HG03460 (cell line): ENCODE results near the gene LYRM2.
A peak's percentile ranks its signal among the peaks of the same experiment; 100 is the strongest.
"Not testable (repeated sequence)": the region's sequence is repeated elsewhere in the genome, so short reads cannot be mapped to it uniquely, and the experiment has no call there.

Source experiments
- ATAC-seq: cut with Tn5 transposase; IDR thresholded peaks from one replicate; pipeline ENCODE4 v1.9.1; 2021; ENCODE audit not compliant: unreplicated experiment

LYRM2 gene

DNA sequence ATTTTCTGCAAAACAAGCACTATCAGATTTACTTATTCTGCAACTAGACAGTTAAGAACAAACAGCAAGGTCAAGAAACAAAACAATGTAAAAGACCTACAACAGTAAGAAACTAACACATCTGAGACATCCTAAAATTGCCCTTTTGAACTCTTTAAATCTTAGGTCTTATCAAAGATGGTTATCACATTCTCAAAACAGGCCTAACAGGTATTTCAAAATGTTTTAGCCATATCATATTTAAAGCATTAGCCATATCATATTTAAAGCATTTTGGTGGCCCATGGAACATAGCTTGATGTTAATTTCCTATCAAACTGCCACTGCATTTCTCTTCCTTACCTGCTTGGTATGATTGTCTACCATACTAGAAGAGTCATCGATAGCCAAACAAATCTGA lies 11.1 kb upstream of the LYRM2 start:
- no peak for ATAC-seq

DNA sequence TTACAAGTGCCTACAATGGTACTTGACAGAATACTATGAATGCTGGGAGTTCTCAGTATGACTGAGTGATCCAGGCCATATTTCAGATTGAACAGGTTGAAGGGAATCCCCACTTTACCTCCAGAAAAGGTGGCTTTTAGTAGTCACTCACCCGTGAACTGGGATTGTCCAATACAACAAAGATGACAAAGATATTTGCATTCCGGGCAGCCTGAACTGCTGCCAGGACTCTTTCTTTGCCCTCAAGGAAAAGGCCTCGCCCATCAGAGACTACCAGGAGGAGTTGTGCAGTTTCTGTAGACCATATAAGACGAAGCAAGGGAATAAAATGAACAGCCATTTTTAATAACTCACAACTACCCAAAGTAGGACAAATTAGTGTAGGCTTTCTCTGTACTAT lies 6.3 kb upstream of the LYRM2 start:
- no peak for ATAC-seq

DNA sequence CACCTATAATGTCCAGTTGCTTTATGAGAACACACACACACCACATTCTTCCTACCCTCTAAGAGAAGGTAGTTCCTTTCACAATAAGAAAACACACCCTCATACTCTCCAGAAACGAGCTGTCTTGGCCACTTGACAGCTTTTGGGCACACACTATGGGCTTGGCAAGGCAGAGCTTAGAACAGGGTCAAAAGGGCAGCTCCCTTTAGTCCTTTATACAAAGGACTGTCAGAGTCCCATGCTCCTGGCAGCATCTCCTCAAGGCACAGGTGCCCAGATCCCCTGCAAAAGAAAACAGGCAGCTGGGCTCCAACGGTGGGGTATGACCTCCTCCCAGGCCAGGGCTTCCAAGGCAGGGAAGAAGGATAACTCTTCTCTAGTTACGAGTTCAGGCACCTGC lies 4.9 kb upstream of the LYRM2 start:
- ATAC-seq, result no peak

DNA sequence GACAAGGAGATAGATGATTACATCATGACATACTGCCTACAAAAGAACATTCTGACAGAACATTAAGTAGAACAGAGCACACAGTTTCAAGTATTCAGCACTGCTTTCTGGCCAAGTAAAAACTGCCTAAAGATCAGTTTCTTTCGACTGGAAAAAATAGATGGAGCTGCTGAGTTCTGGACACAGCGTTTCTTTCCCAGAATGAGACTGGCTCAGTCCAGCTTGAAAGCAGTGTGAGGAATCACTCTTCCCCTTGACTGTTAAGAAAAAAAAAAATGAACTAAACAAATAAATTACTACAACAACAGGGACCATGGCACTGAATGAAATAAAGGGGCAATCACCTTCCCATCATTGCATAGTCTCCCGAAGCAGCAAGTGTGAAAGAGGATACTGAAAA lies 4.4 kb upstream of the LYRM2 start:
- ATAC-seq, result no peak

DNA sequence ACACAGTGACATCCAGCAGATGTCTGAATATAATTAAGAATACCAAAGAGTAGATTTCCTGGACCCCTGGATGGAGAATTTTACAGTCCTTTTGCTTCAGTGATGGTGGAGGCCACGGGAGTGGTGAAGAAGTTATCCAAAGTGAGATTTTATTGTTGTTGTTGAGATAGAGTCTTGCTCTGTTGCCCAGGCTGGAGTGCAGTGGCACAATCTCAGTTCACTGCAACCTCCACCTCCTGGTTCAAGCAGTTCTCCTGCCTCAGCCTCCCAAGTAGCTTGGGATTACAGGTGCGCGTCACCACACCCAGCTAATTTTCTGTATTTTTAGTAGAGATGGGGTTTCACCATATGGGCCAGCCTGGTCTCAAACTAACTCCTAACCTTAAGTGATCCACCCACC lies 3.0 kb upstream of the LYRM2 start:
- not testable (repeated sequence) for ATAC-seq

DNA sequence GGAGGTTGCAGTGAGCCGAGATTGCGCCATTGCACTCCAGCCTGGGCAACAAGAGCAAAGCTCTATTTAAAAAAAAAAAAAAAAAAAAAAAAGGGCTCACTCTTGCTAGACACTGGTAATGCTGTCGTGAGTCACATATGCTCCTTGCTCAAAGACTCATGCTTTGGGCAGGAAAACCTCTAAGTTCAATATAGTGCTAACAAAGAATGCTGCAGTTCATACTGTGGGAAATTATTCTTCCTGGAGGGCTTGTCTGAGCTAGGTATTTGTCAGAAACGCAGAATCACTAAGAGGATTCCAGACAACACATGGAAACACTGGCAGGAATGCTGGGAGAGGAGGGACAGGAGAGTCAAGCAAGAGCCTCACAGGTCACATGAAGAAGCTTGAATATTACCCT lies 2.3 kb upstream of the LYRM2 start:
- ATAC-seq, result no peak

DNA sequence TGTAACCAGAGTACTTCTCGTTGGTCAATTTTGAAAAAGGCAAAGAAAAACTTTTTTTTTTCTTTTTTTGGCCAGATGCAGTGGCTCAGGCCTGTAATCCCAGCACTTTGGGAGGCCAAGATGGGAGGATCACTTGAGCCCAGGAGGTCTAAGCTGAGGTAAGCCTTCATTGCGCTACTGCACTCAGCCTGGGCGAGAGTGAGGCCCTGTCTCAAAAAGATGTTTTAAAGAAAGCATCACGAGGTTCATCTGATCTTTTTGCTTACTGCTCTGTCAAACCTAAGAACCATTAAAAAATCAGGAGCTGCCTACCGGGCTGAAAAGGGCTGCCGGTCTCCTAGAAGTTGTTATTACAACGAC lies 607 bp downstream of the LYRM2 start:
- ATAC-seq, result peak; percentile 11

DNA sequence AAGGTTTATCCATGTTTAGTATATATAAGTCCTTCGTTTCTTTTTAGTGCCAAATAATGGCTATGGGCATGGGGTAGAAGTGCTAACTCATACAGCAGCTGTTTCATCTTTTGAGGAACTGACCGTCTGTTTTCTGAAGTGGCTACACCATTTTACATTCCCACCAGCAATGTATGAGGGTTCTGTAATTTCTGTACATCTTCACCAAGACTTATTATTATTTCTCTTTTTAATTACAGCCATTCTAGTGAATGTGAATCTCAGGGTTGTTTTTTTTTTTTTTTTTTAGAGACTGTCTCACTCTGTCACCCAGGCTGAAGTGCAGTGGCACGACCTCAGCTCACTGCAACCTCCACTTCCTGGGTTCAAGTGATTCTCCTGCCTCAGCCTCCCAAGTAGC lies 2.1 kb downstream of the LYRM2 start:
- not testable (repeated sequence) for ATAC-seq

DNA sequence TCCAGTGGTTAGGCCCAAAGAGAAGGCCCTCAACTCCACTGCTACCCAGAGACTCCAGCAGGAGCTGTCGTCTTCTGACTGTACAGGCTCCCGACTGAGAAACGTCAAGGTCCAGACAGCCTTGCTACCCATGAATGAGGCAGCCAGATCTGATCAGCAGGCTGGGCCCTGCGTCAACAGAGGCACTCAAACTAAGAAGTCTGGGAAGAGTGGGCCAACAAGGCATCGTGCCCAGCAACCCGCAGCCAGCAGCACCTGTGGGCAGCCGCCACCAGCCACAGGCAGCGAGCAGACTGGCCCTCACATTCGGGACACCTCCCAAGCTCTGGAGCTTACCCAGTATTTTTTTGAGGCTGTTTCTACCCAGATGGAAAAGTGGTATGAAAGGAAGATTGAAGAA lies 8.1 kb downstream of the LYRM2 start:
- no peak for ATAC-seq

DNA sequence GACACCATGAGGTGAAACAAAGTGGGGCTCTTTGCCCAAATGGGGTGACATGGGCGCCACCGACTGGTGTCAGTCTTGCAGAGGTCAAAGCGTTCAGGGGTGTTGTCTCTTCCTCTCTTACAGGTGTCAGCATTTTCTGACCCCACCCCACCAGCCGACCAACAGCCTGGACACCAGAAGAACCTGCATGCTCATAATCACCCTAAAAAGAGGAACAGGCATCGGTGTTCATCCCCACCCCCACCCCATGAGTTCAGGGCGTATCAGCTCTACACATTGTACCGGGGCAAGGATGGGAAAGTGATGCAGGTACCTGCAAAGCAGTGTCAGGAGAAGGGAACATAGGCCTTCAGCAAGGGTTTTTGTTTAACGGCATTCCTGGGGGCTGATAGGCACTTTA lies 14.8 kb downstream of the LYRM2 start:
- ATAC-seq, result no peak

DNA sequence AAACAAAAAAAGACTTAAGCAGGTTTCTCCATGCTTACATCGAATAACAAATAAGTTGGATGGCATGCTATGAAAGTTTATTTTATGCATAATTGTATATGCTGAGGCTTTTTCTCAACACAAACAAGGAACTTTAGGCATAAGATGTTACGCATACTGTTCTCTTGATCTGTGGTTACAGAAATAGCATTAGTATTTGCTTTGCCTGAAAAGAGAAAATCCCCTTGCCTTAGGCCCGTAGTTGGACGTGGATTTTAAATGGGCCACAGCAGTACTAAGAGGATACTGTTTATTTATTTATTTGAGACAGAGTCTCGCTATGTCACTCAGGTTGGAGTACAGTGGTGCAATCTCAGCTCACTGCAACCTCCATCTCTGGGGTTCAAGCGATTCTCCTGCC lies 19.0 kb downstream of the LYRM2 start:
- no peak for ATAC-seq

DNA sequence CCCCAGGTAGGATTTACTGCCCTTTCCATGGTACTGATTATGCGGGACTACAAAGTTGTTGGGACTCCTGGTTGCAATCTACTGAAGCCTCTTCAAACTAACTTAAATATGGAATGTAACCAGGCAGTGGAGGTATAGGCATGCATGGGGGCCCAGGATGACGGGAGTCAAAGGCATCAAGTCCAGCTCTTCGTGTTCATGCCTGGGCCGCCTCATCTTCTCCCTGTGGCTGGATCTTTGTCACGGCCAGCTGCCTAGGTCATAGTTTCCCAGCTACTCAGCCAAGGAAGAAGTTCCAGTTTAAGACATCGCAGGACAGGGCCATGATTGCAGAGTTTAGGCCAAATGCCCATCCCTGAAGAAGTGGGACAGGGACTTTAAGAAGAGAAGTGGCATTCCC lies 20.5 kb downstream of the LYRM2 start:
- ATAC-seq, result no peak

DNA sequence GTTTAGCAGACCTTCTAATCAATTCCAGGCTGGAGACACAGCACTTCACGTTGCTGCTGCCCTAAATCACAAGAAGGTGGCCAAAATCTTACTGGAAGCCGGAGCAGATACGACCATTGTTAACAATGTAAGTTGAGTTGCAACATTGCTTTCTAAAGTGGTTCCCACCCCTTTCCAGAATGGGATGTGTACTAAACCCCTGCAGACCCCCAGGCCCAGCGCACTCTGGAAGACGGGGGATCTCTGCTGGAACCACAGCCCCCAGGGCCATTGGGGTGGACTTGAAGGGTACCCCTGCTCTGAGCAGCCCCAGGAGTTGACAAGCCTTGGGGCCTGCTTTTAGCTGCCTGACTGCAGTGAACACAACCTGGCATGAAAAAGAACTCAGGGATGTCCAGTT lies 22.0 kb downstream of the LYRM2 start:
- no peak for ATAC-seq

DNA sequence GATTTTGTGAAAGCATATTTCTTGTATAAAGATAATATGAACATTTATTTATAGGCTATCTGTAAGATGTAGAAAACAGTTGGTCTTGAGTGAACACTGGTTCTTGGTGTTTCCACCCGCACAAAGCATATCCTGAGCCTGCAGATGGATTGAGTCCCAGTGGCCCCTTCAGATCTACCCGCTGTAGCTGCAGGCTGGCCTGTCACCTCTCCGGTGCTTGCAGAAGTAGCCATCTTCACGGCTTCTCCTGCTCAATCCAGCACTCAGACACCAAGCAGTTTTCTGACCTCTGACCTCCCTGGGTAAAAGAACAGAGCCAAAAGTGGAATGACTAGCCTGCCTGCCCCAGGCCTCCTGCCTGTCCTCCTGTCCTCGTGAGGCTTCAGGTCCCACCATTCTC lies 22.7 kb downstream of the LYRM2 start:
- ATAC-seq, result no peak

DNA sequence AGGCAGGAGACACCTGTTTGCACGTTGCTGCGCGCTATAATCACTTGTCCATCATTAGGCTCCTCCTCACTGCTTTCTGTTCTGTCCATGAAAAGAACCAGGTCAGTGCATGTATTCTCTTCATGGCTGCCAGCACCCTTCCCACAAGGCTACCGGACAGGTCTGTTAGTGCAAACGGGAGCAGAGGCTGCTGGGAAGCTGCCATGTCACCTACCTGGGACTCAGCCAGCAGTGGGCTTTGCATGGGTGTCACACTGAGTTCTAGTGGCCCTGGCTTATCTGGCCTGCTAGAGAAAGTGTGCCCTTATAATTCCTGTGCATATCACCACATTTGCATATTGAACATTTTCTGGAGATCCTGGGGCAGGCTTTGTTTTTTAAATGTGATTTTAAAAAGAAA lies 24.8 kb downstream of the LYRM2 start:
- ATAC-seq, result no peak

DNA sequence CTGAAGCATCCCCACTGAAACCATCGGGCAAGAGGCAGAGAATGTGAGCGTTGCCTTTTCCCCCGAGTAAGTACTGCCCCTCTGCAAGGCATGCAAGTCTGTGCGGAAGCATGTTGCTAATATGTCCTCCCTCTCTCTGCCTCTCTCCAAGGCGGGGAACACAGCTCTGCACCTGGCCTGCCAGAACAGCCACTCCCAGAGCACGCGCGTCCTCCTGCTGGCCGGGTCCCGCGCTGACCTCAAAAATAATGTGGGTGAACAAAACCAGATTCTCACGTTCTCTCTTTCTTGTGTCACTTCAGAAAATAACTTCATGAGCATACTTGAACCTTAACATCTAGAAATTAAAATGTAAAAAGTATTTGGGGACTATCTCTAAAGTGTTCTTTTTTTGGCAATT lies 26.4 kb downstream of the LYRM2 start:
- no peak for ATAC-seq

DNA sequence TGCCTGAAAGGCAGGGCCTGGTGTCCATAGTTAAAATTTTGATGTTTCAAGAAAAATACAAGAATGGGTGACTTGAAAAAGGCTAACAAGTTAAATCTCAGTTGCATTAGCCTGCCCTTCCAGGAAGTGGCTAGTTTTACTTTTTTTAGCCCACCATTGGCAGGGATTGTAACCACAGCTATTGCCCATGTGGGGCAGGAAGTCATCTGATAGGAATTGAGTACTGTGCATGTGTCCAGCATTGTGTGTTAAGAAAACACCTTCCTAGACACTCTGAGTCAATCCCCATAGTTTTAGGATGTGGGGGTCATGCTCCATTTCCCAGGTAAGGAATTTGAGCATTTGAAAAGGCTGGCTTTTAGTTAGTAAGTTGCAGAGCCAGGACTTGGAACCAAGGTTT lies 26.9 kb downstream of the LYRM2 start:
- ATAC-seq, result no peak

DNA sequence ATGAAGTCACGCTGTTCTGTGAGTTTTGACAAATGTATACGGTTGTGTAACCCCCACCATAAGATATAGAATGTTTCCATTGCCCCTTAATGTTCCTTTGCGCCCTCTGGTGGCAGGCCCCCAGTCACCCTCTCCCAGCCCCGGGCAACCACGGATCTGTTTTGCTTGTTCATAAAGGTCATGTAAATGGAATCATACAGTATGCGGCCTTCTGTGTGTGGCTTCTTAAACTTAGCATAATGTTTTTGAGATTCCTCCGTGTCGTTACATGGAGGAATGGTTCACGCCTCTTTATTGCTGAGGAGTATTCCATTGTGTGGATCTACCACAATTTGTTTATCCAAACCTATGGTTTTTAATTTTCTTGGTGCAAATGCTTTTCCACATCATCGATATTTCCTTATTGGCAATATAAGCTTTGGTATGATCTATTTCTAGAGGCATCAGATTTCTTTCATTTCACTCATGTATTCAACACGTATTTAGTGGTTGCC lies 28.4 kb downstream of the LYRM2 start:
- no peak for ATAC-seq

DNA sequence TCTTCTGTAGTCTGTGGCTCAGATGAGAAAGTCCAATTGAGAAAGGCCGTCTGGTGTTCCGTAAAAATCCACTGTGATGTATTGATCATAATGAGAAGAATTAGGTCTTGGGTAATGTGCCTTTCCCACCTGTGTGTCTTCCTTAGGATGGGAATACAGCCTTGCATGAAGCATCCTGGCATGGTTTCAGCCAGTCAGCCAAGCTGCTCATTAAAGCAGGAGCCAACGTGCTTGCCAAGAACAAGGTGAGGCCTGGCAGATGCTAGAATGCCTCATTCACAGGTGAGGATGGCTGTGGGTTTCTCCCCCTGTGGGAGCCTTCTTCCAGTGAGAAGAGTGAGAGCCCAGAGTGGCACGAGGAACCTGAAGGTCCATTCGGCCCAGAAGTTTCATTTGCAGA lies 32.7 kb downstream of the LYRM2 start:
- ATAC-seq, result no peak

DNA sequence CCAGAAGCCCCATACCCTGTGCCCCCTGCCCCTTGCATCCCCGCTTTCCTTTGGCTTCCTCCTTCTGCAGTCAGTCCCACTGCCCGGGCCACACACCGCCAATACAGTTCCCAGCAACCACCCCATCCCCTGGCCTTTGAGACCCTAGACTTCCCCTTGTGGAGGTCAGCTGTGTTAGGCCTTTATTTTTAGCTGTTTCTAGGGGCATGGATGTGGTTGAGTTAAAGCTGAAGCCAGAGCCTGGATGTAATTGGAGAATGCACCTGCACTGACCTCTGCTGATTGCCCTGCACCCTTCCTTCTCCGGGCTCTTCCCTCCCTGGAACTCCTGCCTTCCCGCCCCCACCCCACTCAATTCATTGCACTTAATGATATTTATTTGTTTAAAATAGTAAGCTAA lies 33.9 kb downstream of the LYRM2 start:
- no peak for ATAC-seq

DNA sequence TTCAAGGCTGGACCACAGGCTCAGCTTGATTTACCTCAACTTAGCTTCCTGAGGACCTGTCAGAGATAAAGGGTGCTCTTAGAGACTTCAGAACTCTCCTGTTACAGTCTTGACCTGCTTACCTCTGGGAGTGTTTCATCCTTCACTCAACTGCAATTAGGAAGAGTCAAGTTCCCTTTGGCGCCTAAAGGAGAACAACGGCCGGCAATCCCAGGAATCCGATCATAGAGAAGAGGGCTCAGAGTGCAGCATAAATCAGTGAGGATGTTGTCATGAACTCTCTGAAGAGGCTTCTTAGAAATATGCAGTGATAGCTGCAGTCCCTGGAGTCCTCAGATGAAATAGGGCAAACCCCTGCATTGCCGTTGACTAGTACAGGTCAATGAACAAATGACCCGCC lies 36.4 kb downstream of the LYRM2 start:
- ATAC-seq, result no peak

DNA sequence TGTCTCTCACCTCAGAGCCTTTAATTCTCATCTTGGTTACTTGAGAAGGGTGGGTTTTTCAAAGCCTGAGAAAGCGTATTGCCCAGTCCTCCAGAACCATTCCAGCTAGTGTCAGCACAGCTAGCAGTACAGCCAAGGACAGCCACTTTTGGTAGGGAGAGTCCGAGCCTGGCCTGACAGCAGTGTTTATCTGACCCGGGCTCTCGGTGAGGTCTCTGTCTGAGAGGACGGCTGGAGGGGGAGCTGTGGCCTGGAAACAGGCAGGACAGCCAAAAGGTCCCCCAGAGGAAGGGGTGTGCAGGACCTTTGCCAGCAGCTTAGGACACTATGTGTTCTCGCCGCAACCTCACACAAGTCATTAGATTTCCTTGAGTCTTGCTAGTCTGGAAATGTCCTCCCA lies 38.8 kb downstream of the LYRM2 start:
- ATAC-seq, result no peak

DNA sequence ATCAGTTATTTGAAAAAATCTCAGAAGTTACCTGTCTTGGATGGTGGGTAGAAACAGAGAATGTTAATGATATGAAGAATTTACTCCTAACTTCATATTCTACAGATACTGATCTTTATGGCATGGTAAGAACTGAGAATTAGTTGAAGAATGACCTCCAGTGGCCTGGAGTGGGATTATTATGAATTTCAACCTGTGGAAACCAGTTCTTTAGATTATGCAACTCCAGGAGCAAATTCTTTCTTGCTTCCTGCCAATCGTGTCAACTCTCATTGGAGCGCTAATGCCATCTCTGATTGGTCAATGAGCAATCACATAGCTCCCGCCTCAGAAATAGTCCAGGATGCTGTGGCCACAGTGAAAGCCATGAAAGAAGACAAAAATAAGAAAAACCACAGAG lies 40.6 kb downstream of the LYRM2 start:
- no peak for ATAC-seq

DNA sequence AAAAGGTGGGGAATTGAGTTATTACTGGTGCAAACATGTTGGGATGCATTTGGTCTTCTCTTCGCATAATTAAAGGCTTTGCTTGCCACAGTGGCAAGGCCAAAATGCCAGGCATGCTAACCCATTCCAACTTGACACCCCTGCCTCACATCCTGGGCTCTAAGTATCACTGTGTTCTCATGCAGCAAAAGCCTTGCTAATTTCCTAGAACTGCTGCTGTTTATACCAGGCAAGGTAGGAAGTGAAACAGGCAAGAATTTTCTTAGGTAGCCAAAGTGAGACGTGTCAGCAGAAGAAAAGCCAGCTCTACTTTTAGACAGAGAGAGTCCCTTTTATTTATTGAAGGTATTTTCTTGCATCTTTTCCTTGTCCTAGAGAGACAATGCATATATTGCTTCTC lies 41.2 kb downstream of the LYRM2 start:
- no peak for ATAC-seq
